Lower leg skin (tissue), 4 donors: ENCODE measurements around the gene CALN1. TPM values are rescaled to one million over a fixed set of nuclear protein-coding genes. Genes with fewer than 3 reads are reported as not detected.
"Not testable (repeated sequence)": the region's sequence is repeated elsewhere in the genome, so short reads cannot be mapped to it uniquely, and the experiment has no call there.

Experiments
- DNase-seq, 2 donors: peaks; one replicate each; pipeline ENCODE4 v3.0.0-alpha.2; 2019; ENCODE audit warnings: low spot score in 2 of 2
- H3K4me3 ChIP-seq: fragments of 200-600 bp; sonication (generic); 2 replicates; pipeline ENCODE4 v1.5.1; 2017; ENCODE audit warnings: mild to moderate bottlenecking, low read depth; ENCODE audit not compliant: poor library complexity, severe bottlenecking
- CTCF ChIP-seq, 3 donors: fragments of 450-650 bp; IDR thresholded peaks; one replicate each; pipeline ENCODE4 v1.5.1; 2016; ENCODE audit warnings: antibody characterized with exemption in 3 of 3, mild to moderate bottlenecking in 3 of 3, moderate library complexity in 2 of 3
- POLR2A ChIP-seq, 2 donors: fragments of 450-650 bp; IDR thresholded peaks; one replicate each; pipeline ENCODE4 v1.6.1; 2016 to 2017; ENCODE audit warnings: antibody characterized with exemption in 2 of 2, mild to moderate bottlenecking in 1 of 2, moderate library complexity in 1 of 2
- WGBS, 2 donors: methylation state at CpG; one replicate each; pipeline ENCODE4 v1.1.5; 2018; 5-methylcytosine and 5-hydroxymethylcytosine counted together
- intact Hi-C: fragments of 100-400 bp; cut with DNase I; formaldehyde crosslinking; loops from one replicate; pipeline ENCODE4 v1.15.0; 2023; ENCODE audit warnings: low total_unique reads
- total RNA-seq, 4 donors: library from RNA; depleted of rRNA; stranded (reverse); fragments of >200 nt; gene quantifications; one replicate each; pipeline ENCODE4 v1.1.0, GENCODE V29; 2016

CALN1 gene
- total RNA-seq, 4 donors from 2014 or later = 2.3 to 11.2 (median 7.3) TPM

- peak in 1 of 2 donors; percentile 85 for DNase-seq
- WGBS, 2 donors = 14 to 31% methylated on average over 15 to 43 of the region's 43 CpGs
- TF ChIP-seq CTCF (IDR thresholded peaks at IDR 0.05) = no peak
- no peak for TF ChIP-seq POLR2A (IDR thresholded peaks at IDR 0.05)
- intact Hi-C loops = loop anchor here (5.0 kb wide), 1 partner anchor 740 kb away; no protein-coding TSS in a partner anchor
- no peak overlapping the region for H3K4me3 ChIP-seq
Measured at GRCh38 chr7:71752171-71752935, 659.8 kb downstream of the CALN1 start.

- no peak for DNase-seq
- intact Hi-C loops = loop anchor here (5.0 kb wide), 1 partner anchor 742 kb away; no protein-coding TSS in a partner anchor
- no peak overlapping the region for H3K4me3 ChIP-seq
- TF ChIP-seq POLR2A (IDR thresholded peaks at IDR 0.05) = no peak
- no peak for TF ChIP-seq CTCF (IDR thresholded peaks at IDR 0.05)
- 89 to 96% methylated on average over 6 of the region's 6 CpGs for WGBS, 2 donors
Measured at GRCh38 chr7:71750290-71750689, 661.8 kb downstream of the CALN1 start.

- 86 to 89% methylated on average over 5 of the region's 5 CpGs for WGBS, 2 donors
Measured at GRCh38 chr7:71746006-71746405, 666.1 kb downstream of the CALN1 start.

GRCh38 chr7:71740174-71740560 is 672.0 kb downstream of the CALN1 start:
- 81 to 89% methylated on average over 5 of the region's 5 CpGs for WGBS, 2 donors
- DNase-seq = no peak
- TF ChIP-seq CTCF (IDR thresholded peaks at IDR 0.05) (no peak), POLR2A (IDR thresholded peaks at IDR 0.05) (no peak)
- intact Hi-C loops = no loop called here
- H3K4me3 ChIP-seq = no peak overlapping the region

More at GRCh38 chr7:71746006-71746405, 666.1 kb downstream of the CALN1 start:
- no peak for TF ChIP-seq CTCF (IDR thresholded peaks at IDR 0.05)
- H3K4me3 ChIP-seq = no peak overlapping the region
- DNase-seq = no peak
- intact Hi-C loops = no loop called here

- DNase-seq = no peak
Measured at GRCh38 chr7:71739520-71740173, 672.5 kb downstream of the CALN1 start.

GRCh38 chr7:71737931-71738540 is 674.1 kb downstream of the CALN1 start:
- intact Hi-C loops, H3K4me3 ChIP-seq, DNase-seq: not testable (repeated sequence)
- 82 to 85% methylated on average over 16 to 33 of the region's 42 CpGs for WGBS, 2 donors

More at GRCh38 chr7:71739520-71740173, 672.5 kb downstream of the CALN1 start:
- TF ChIP-seq POLR2A (IDR thresholded peaks at IDR 0.05) = no peak
- intact Hi-C loops = no loop called here
- H3K4me3 ChIP-seq = no peak overlapping the region
- 58 to 68% methylated on average over 10 of the region's 10 CpGs for WGBS, 2 donors
